ENCODE measurements around the gene SPTBN4.
"Not testable (repeated sequence)": the region's sequence is repeated elsewhere in the genome, so short reads cannot be mapped to it uniquely, and the experiment has no call there.

Gene SPTBN4

DNA sequence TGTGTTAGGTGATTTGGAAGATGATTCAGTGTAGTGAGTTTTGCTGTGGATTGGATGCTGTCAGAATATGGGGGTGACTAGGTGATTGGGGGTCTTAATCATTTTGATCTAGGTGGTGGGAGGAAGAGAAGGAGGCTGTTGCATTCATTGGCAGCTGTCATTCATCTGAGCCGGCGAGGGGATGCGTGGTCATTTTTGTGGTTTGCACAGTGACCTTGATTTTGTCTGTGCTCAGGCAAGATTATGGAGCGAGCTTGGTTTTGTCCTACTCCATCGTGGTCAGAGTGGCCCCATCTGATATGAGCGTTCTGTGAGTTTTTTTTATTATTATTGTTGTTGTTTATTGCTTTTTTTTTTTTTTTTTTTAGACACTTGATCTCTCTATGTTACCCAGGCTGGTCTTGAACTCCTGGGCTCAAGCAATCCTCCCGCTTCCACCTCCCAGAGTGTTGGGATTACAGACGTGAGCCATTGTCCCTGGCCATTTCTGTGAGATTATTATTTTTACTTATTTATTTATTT, 42.0 kb downstream of the SPTBN4 start:
- no peak for DNase-seq

DNA sequence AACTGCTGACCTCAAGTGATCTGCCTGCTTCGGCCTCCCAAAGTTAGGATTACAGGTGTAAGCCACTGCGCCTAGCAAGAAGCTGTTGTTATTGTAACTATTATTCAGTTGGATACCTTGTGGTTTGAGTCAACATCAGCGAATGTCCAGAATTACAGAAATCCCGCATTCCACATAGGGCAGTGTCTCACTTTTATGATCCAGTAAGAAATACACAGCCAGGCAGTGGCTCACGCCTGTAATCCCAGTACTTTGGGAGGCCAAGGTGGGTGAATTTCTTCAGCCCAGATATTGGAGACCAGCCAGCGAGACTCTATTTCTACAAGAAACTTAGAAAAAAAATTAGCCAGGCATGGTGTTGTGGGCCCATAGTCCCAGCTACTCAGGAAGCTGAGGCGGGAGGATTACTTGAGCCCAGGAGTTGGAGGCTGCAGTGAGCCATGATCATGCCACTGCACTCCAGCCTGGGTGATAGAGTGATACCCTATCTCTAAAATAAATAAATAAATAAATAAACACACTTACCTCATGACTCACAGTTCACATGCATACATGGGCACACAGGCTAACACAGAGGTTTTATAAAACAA, 43.8 kb downstream of the SPTBN4 start:
- no peak for DNase-seq

DNA sequence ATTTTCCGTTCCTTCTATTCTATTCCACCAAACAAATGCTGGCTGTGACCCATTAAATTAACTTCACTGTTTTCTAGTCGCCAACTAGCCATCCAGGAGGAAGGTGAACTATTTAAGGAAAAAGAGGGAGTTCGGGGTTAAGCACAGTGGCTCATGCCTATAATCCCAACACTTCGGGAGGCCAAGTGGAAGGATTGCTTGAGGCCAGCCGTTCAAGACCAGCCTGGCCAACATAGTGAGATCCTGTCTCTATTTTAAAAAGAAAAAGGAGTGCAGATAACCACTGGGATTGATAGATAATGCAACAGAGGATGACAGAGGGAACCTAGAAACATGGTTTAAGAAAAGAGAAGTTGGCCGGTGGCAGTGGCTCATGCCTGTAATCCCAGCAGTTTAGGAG, 44.7 kb downstream of the SPTBN4 start:
- DNase-seq, result no peak

DNA sequence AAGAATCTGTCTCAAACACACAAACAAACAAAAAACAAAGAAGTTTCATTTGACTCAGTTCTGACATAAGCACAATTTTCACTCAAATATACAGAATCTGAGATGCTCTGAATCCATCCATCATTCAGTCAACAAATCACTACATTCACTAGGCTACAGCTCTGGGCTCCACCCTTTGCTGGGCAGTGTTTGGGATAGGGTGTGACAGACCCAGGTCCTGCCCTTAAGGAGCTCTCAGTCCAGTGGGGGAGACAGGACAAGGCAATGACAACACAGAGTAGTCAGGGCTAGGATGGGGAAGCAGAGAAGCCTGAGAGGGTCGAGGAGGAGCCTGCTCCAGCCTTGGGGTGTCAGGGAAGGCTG, 45.3 kb downstream of the SPTBN4 start:
- DNase-seq, result no peak

DNA sequence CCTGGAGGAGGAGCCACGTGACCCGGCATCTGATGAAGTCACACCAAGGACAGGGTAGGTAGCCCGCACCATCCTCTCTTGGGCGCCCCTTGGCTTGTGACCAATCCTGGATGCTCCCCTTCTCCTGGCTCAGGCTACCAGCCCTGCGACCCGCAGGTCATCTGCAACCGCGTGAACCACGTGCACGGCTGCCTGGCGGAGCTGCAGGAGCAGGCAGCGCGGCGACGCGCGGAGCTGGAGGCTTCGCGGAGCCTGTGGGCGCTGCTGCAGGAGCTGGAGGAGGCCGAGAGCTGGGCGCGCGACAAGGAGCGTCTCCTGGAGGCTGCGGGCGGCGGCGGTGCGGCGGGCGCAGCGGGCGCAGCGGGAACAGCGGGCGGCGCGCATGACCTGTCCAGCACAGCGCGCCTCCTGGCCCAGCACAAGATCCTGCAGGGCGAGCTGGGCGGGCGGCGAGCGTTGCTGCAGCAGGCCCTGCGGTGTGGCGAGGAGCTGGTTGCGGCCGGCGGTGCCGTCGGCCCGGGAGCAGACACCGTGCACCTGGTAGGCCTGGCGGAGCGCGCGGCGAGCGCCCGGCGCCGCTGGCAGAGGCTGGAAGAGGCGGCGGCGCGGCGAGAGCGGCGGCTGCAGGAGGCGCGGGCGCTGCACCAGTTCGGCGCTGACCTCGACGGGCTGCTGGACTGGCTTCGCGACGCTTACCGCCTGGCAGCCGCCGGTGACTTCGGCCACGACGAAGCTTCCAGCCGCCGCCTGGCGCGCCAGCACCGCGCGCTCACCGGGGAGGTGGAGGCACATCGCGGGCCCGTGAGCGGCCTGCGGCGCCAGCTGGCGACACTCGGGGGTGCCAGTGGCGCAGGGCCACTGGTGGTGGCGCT, 45.9 kb downstream of the SPTBN4 start:
- DNase-seq, result no peak

DNA sequence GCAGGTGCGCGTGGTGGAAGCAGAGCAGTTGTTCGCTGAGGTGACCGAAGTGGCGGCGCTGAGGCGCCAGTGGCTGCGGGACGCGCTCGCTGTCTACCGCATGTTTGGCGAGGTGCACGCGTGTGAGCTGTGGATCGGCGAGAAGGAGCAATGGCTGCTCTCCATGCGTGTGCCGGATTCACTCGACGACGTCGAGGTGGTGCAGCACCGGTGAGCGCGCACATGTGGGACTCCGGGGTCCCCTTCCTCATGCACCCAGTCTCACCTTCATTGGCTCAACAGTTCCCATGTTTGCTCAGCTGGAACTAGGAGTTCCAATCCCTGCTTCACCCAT, 46.5 kb downstream of the SPTBN4 start:
- no peak for DNase-seq

DNA sequence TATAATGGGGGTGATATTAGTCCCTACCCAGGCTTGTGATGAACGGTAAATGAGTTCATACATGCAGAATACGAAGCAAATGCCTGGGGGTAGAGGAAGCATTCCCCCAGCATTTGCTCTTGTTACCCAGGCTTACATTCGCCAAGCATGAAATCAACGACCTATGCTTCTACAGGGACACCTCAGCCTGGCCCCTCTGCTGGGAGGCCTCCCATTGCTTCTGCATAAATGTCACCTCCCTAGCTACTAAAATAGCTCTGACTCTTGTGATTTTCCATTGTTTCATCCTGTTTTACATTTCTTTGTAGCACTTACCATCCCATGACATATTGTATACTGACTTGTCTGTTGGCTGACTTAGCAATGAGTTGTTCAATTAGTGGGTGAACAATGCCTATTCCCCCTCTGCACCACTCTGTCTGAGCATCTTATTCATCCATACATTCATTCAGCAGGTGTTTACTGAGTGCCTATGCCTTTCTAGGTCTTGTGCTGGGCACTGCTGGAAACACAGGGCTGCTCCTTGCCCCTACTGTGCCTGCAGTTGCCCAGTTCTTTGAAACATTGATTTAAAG, 47.0 kb downstream of the SPTBN4 start:
- DNase-seq, result no peak

DNA sequence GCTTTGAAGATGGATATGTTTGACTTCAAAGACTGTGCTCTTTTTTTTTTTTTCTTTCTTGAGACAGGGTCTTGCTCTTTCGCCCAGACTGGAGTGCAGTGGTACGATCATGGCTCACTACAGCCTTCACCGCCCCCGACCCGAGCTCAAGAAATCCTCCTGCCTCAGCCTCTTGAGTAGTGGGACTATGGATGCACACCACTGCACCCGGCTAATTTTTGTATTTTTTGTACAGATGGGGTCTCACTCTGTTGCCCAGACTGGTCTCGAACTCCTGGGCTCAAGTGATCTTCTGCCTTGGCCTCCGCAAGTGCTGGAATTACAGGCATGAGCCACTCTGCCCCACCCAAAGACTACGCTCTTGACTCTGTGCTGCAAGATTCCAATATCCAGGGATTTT, 50.4 kb downstream of the SPTBN4 start:
- no peak for DNase-seq

DNA sequence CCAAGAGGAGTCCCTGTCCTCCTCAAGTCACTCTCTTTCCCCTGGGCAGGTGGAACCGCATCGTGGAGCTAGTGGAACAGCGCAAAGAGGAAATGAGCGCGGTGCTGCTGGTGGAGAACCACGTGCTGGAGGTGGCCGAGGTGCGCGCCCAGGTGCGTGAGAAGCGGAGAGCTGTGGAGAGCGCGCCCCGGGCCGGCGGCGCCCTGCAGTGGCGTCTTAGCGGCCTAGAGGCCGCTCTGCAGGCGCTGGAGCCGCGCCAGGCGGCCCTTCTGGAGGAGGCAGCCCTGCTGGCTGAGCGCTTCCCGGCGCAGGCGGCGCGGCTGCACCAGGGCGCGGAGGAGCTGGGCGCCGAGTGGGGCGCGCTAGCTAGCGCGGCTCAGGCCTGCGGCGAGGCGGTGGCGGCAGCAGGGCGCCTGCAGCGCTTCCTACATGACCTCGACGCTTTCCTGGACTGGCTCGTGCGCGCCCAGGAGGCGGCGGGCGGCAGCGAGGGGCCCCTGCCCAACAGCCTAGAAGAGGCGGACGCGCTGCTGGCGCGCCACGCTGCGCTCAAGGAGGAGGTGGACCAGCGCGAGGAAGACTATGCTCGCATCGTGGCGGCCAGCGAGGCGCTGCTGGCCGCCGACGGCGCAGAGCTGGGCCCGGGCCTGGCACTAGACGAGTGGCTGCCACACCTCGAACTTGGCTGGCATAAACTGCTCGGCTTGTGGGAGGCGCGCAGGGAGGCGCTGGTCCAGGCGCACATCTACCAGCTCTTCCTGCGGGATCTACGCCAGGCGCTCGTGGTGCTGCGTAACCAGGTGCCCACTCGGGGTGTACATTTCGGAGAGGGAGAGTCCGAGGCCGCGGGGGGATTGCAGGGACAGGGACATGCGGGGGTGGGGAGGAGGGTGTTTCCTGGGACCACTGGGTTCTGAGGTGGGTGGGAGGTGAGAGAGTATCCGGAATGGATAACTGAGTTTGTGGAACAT, 52.8 kb downstream of the SPTBN4 start:
- no peak for DNase-seq

DNA sequence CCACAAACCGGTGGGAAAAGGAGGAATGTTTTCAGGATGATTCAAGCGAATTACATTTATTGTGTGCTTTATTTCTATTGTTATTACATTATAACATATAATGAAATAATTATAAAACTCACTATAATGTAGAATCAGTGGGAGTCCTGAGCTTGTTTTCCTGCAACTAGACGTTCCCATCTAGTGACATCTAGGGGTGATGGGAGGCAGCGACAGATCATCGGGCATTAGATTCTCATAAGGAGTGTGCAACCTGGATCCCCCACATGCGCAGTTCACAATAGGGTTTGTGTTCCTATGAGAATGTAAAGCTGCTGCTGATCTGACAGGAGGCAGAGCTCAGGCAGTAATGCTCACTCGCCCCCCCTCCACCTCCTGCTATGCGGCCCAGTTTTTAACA, 54.5 kb downstream of the SPTBN4 start:
- no peak for DNase-seq

DNA sequence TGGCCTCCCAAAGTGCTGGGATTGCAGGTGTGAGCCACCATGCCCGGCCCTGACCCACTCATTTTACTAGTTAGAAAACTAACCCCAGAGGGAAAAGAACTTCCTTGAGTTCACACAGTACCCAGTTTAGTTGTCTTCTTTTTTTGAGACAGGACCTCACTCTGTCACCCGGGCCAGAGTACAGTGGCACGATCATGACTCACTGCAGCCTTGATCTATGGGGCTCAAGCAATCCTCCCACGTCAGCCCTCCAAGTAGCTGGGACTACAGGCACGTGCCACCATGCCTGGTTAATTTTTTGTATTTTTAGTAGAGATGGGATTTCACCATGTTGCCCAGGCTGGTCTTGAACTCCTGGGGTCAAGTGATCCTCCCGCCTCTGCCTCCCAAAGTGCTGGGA, 55.1 kb downstream of the SPTBN4 start:
- DNase-seq, result not testable (repeated sequence)

DNA sequence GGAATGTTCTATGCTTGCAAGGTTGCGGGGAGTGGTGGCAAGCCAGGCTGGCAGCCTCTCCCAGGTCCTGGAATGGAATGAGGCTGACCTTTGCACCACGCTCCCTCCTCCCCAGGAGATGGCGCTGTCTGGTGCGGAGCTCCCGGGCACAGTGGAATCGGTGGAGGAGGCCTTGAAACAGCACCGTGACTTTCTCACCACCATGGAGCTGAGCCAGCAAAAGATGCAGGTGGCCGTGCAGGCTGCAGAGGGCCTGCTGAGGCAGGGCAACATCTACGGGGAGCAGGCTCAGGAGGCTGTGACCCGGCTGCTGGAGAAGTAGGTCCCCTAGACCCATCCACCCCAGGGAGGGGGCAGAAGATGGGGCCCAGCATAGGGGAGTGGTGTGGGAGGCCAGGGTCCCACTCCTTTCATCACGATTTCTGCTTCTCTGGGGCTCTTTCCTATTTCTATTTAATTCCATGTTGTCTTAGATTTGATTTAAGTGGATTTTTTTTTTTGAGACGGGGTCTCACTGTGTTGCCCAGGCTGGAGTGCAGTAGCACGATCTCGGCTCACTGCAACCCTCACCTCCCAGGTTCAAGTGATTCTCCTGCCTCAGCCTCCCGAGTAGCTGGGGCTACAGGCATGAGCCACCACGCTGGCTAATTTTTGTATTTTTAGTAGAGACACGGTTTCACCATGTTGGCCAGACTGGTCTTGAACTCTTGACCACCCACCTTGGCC, 56.7 kb downstream of the SPTBN4 start:
- peak; percentile 14 to 27 for DNase-seq

DNA sequence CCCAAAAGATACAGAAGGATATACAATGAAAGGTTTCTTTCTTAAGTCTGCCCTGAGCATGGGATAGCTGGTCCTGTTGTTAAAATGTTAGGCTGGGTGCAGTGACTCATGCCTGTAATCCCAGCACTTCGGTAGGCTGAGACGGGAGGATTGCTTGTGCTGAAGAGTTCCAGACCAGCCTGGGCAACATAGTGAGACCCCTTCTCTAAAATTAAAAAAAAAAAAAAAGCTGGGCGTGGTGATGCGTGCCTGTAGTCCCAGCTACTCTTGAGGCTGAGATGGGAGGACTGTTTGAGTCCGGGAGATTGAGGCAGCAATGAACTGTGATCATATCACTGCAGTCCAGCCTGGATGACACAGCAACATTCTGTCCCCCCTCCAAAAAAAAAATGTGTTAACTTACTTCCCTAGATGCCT, 57.3 kb downstream of the SPTBN4 start:
- DNase-seq, result no peak

DNA sequence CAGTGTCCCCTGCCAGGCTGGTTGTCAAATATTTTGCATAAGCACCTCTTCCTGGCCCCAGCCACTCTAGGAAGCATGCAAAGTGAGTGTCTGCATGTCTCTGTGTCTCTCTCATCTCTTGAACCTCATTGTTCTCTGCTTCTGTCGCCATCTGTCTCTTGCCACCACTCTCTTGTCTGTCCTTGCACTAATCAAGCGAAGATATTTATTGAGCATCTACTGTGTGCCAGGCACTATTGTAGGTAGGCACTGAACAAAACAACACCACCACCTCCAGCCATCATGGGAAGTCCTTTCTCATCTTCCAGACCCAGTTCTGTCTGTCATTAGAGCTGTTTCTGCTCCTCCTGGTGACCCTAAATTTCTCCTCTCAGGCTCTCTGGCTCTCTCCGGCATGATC, 57.9 kb downstream of the SPTBN4 start:
- DNase-seq, result no peak

DNA sequence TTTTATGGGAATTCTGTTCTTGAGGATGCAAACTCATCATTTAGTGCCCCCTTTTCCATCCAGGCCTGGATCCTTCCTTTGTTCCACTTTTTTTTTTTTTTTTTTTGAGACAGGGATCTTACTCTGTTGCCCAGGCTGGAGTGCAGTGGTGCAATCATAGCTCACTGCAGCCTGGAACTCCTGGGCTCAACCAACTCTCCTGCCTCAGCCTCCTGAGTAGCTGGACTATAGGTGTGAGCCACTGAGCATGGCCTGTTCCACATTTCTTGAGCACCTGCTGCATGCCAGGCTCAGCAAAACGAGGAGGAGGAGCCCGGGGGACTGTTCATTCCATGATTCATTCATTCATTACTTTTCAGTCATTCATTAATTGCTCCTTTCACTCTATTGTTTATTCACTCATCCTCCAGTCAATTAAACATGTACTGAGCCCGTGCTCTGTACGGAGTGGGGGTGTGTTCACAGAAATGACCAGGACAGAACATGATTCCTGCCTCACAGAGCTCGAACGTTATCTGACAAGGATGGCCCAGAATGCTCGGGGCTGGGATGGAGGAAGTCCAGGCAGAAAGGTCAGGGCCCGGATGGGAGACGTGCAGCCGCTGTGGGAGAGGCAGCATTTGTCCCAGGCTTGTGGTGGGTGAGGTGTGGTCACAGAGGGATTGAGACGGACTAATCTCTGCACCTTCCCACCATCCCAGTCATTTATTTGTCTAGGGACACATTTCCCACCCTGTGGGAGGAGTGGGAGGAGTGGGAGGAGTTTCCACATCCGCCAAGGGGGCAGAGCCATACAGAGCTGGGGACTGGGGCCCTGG, 58.6 kb downstream of the SPTBN4 start:
- DNase-seq, result no peak

DNA sequence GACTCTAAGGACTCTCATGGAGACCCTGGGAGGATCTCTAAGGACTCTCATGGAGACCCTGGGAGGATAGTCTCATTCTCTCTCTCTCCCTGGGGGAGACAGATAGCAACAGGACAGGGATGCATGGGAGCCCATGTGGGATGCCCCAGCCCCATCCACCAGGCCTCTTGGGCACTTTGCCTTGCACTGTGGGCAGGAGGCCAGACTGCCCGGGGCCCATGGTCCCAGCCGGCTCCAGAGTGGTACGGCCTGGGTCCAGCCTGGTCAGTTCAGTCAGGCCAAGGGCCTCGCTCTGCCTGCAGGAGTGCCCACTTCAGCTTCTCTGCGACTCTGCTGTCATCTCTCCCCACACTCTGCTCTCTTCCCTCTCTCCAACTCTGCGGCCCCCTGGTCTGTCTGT, 61.3 kb downstream of the SPTBN4 start:
- DNase-seq, result no peak

DNA sequence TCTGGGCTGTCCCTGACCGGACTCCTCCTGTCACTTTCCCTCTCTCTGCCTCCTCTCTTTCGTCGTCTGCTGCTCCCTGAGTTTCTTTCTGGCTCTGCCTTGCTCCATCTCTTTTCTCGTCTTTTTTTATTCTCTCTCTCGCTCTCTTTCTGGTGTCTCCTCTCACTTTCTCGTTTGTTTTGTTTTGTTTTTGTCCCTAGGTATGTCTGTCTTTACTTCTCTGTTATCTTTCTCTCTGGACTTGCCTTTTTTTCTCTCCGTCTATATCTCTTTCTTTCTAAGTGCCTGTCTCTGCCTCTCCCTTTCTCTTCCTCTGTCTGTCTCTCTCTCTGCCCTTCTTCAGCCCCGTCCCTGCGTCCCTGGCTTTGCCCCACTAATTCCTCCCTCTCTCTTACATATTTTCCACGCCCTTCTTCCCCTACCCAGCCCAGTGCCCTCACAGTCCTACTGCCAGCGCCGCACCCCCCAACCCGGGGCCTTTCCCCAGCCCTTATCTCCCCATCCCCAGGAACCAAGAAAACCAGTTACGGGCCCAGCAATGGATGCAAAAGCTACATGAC, 61.8 kb downstream of the SPTBN4 start:
- no peak for DNase-seq

DNA sequence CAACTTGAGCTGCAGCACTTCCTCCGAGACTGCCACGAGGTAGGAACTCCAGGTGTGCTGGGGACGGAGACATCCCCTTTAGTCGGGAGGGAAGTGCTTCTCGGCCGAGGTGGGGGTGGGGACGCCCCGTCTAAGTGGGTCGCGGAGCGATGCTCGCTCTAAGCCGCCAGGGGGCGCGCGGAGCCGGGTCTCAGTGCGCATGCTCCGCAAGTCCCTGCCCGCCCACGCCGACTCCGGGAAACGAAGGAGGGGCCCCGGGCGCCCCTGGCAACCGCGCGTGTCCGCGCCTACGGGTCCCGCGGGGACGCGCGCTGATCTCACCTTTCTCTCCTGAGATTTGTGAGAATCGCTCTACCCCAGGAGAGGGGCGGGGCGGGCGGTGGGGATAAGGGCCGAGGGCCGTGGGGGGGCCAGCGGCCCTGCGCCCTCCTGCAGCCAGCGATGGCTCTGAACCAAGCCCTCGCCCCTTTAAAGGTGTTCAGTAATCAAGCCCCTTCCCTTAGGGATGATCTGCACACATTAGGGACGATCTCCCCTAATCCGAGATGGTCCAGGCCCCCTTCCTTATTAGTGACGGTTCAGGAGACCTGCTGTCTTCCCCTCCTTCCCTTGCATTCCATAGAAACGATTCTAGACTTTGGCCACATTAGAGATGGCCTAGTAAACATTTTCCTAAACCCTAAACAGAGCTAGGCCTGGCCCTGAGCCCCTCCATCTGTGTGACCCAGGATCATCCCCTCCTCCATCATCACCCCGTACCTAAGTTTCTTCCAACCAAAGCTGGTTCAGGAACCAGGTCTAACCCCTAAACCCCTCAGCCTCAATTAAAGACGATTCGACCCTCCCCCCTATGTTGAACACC, 62.5 kb downstream of the SPTBN4 start:
- peak; percentile 88 to 89 for DNase-seq

DNA sequence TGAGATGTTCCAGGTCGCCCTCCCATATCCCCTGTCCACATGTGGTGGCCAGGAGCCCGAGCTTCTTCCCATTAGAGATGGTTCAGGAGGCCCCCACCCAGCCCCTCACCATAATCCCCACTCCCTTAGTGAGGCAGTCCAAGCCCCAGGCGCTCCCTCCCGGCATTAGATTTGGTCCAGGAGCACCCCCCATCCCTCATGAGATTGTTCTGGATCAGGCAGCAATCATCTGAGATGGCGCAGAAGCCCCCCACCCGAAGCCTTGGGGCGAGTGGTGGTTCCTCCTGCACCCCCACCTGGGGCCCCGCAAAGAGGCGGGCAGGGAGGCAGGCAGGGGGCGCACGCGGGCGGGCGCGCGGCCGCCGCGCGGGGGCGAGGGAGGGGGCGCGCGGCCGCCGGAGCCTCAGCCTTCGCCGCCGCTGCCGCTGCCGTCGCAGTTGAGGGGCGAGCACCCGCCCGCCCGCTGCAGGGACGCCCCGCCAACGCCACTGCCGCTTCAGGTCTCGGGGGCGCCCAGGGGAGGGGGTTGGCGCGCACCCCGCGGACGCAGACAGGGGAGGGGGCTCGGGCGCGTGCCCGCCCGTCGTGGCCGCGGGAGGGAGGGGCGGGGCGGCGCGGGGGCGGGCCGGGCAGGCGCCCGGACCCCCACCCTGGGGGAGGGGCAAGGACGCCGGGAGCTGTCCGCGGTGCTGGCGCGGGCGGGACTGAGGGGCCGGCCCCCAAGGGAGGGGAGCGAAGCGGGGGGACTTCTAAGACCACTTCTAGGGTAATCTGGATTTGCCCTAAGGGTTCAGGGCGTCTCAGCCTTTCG, 63.5 kb downstream of the SPTBN4 start:
- peak in 1 of 2 donors; percentile 16 for DNase-seq
